ENCODE measurements around the gene HIVEP1.
"Not testable (repeated sequence)": the region's sequence is repeated elsewhere in the genome, so short reads cannot be mapped to it uniquely, and the experiment has no call there.

GRCh38 chr6:12108376-12108775 is 96.3 kb downstream of the HIVEP1 start:
- not testable (repeated sequence) for TF ChIP-seq CTCF, POLR2A (IDR thresholded peaks at IDR 0.05)

Measured in right lobe of liver (tissue), 4 donors.